HCT116 (cell line): Measurements from ENCODE around the gene TCIRG1.

ENCODE experiments used
- EZH2 ChIP-seq: fragments of 200-600 bp; sonication (generic); IDR thresholded peaks from 2 replicates; pipeline ENCODE4 v1.6.1; 2017; ENCODE audit warnings: antibody characterized with exemption, mixed run types
- MAX ChIP-seq: IDR thresholded peaks from 2 replicates; pipeline ENCODE4 v1.6.1; 2012
- POLR2AphosphoS5 ChIP-seq: IDR thresholded peaks from 2 replicates; pipeline ENCODE4 v1.6.1; 2011; ENCODE audit warnings: mild to moderate bottlenecking, low read depth, low read length, moderate library complexity
- YY1 ChIP-seq: IDR thresholded peaks from 2 replicates; pipeline ENCODE4 v1.6.1; 2011; ENCODE audit warnings: low read length, low read depth, moderate library complexity, mild to moderate bottlenecking; ENCODE audit not compliant: insufficient replicate concordance; ENCODE audit errors: extremely low read depth
- TF ChIP-seq, protein P1 (sequence below), 3 experiments: fragments of 200-600 bp in 1 of 3; sonication (generic) in 1 of 3; IDR thresholded peaks in 2 of 3; conservative IDR thresholded peaks in 1 of 3; 2 replicates each; pipeline ENCODE4 v1.5.1; 2012 to 2017; ENCODE audit warnings: low read depth in 2 of 3, low read length in 2 of 3, antibody characterized with exemption in 1 of 3, borderline replicate concordance in 1 of 3, control low read depth in 1 of 3, mild to moderate bottlenecking in 1 of 3, mixed read lengths in 1 of 3, mixed run types in 1 of 3, moderate library complexity in 1 of 3; ENCODE audit not compliant: insufficient read depth in 1 of 3

GRCh38 chr11:67999201-67999629 lies 39.6 kb upstream of the TCIRG1 start:
- no peak for TF ChIP-seq YY1
- TF ChIP-seq EZH2 = no peak
- TF ChIP-seq POLR2AphosphoS5 = 0 out of 2 replicates have a peak, but pooled peaks have one; percentile 19
- TF ChIP-seq, protein P1, sequence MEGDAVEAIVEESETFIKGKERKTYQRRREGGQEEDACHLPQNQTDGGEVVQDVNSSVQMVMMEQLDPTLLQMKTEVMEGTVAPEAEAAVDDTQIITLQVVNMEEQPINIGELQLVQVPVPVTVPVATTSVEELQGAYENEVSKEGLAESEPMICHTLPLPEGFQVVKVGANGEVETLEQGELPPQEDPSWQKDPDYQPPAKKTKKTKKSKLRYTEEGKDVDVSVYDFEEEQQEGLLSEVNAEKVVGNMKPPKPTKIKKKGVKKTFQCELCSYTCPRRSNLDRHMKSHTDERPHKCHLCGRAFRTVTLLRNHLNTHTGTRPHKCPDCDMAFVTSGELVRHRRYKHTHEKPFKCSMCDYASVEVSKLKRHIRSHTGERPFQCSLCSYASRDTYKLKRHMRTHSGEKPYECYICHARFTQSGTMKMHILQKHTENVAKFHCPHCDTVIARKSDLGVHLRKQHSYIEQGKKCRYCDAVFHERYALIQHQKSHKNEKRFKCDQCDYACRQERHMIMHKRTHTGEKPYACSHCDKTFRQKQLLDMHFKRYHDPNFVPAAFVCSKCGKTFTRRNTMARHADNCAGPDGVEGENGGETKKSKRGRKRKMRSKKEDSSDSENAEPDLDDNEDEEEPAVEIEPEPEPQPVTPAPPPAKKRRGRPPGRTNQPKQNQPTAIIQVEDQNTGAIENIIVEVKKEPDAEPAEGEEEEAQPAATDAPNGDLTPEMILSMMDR (IDR thresholded peaks at IDR 0.05 in 2 of 3, conservative IDR thresholded peaks at IDR 0.05 in 1 of 3; ENCODE audit: borderline replicate concordance in 1 of 3, insufficient read depth in 1 of 3, low read depth in 2 of 3, low read length in 2 of 3) = no peak
- no peak for TF ChIP-seq MAX
